Thymus (tissue), 11 donors: Measurements from ENCODE around the gene SRSF6. TPM values are rescaled to one million over a fixed set of nuclear protein-coding genes. Genes with fewer than 3 reads are reported as not detected.
"Not testable (repeated sequence)": the region's sequence is repeated elsewhere in the genome, so short reads cannot be mapped to it uniquely, and the experiment has no call there.

Experiments used
- DNase-seq, 9 donors: peaks; one replicate each; pipeline ENCODE4 v3.0.0-alpha.2; 2013; ENCODE audit warnings: low spot score in 9 of 9, low read depth in 6 of 9, missing footprints in 1 of 9
- H3K27ac ChIP-seq, 2 donors: one replicate each; pipeline ENCODE4 v1.5.1; 2013; ENCODE audit warnings: control low read depth in 1 of 2, low read depth in 1 of 2, low read length in 1 of 2, mild to moderate bottlenecking in 1 of 2, moderate library complexity in 1 of 2
- H3K27me3 ChIP-seq, 2 donors: one replicate each; pipeline ENCODE4 v1.5.1; 2013; ENCODE audit warnings: low read length in 1 of 2; ENCODE audit not compliant: control insufficient read depth in 2 of 2, insufficient read depth in 1 of 2
- H3K36me3 ChIP-seq, 2 donors: one replicate each; pipeline ENCODE4 v1.5.1; 2013; ENCODE audit warnings: low read length in 1 of 2, mild to moderate bottlenecking in 1 of 2, moderate library complexity in 1 of 2; ENCODE audit not compliant: control insufficient read depth in 2 of 2, insufficient read depth in 2 of 2
- H3K4me1 ChIP-seq, 2 donors: one replicate each; pipeline ENCODE4 v1.5.1; 2013; ENCODE audit warnings: low read length in 2 of 2; ENCODE audit not compliant: control insufficient read depth in 2 of 2, insufficient read depth in 2 of 2
- H3K4me3 ChIP-seq, 2 donors: one replicate each; pipeline ENCODE4 v1.5.1; 2013; ENCODE audit warnings: low read length in 2 of 2, control low read depth in 1 of 2, mild to moderate bottlenecking in 1 of 2
- H3K9me3 ChIP-seq, 2 donors: one replicate each; pipeline ENCODE4 v1.5.1; 2013; ENCODE audit warnings: low read length in 1 of 2, mild to moderate bottlenecking in 1 of 2; ENCODE audit not compliant: control insufficient read depth in 2 of 2, insufficient read depth in 1 of 2
- WGBS: extraction: QIAGEN DNeasy Blood & Tissue Kit; methylation state at CpG from one replicate; pipeline ENCODE4 v1.1.7; 2013; 5-methylcytosine and 5-hydroxymethylcytosine counted together
- polyA plus RNA-seq: library from polyadenylated mRNA; stranded (reverse); fragments of 200-250 nt; gene quantifications from one replicate; pipeline ENCODE4 v1.2.3, GENCODE V29; 2013
- total RNA-seq: library from RNA; stranded (reverse); fragments of 120-200 nt; gene quantifications from one replicate; pipeline ENCODE4 v1.2.4, GENCODE V29; 2013
- donor health status: healthy.

The SRSF6 gene
- total and polyA plus RNA-seq, 2 donors = 88.2 to 180 TPM

GRCh38 chr20:43495388-43495787 lies 37.7 kb downstream of the SRSF6 start:
- H3K4me3 ChIP-seq = no peak overlapping the region
- H3K36me3 ChIP-seq = no peaks in the 10 kb centered on the region
- no peaks in the 10 kb centered on the region for H3K9me3 ChIP-seq
- no peak for DNase-seq
- 88% methylated on average over 2 of the region's 2 CpGs for WGBS
- H3K27me3 ChIP-seq = no peaks in the 10 kb centered on the region
- no peak overlapping the region for H3K27ac ChIP-seq
- no peaks in the 10 kb centered on the region for H3K4me1 ChIP-seq

GRCh38 chr20:43502021-43502420 lies 44.3 kb downstream of the SRSF6 start:
- H3K9me3 ChIP-seq, DNase-seq, H3K4me3 ChIP-seq, H3K4me1 ChIP-seq, H3K27ac ChIP-seq, H3K36me3 ChIP-seq: not testable (repeated sequence)
- peaks cover 19 to 38% of the 10 kb centered on the region in 2 donors for H3K27me3 ChIP-seq
- 98% methylated on average over 8 of the region's 8 CpGs for WGBS

GRCh38 chr20:43506238-43506637 lies 48.5 kb downstream of the SRSF6 start:
- H3K4me3 ChIP-seq = no peak overlapping the region
- H3K36me3 ChIP-seq = no peaks in the 10 kb centered on the region
- H3K4me1 ChIP-seq = peaks cover 0 to 4% of the 10 kb centered on the region in 2 donors
- peaks cover 45 to 66% of the 10 kb centered on the region in 2 donors for H3K27me3 ChIP-seq
- H3K27ac ChIP-seq = no peak overlapping the region
- no peak for DNase-seq
- WGBS = 97% methylated on average over 7 of the region's 7 CpGs
- no peaks in the 10 kb centered on the region for H3K9me3 ChIP-seq

- H3K9me3 ChIP-seq = no peaks in the 10 kb centered on the region
- H3K27me3 ChIP-seq = peaks cover 45 to 66% of the 10 kb centered on the region in 2 donors
- peak within 1 kb of the TSS; percentile 10 to 47 for H3K4me3 ChIP-seq
- 8% methylated on average over 95 of the region's 95 CpGs for WGBS
- no peak within 1 kb of the TSS for H3K27ac ChIP-seq
- H3K36me3 ChIP-seq = no peaks in the 10 kb centered on the region
- peaks cover 0 to 4% of the 10 kb centered on the region in 2 donors for H3K4me1 ChIP-seq
- DNase-seq = no peak
Measured at GRCh38 chr20:43507150-43508080, 49.7 kb downstream of the SRSF6 start, which contains the start of gene L3MBTL1. Gene L3MBTL1 (plus strand): TSS chr20:43507697. CDS start chr20:43513504, 5,807 bp downstream.

- no peak for DNase-seq
- H3K27me3 ChIP-seq = peaks cover 45 to 62% of the 10 kb centered on the region in 2 donors
- H3K27ac ChIP-seq = no peak overlapping the region
- 9% methylated on average over 22 of the region's 22 CpGs for WGBS
- no peaks in the 10 kb centered on the region for H3K9me3 ChIP-seq
- peak overlapping the region; percentile 10 to 47 for H3K4me3 ChIP-seq
- peaks cover 0 to 4% of the 10 kb centered on the region in 2 donors for H3K4me1 ChIP-seq
- H3K36me3 ChIP-seq = no peaks in the 10 kb centered on the region
Measured at GRCh38 chr20:43508106-43508505, 50.4 kb downstream of the SRSF6 start.

GRCh38 chr20:43508604-43509040 lies 50.9 kb downstream of the SRSF6 start:
- Histone ChIP-seq H3K27me3 (peaks cover 45 to 59% of the 10 kb centered on the region in 2 donors), H3K4me1 (peaks cover 0 to 4% of the 10 kb centered on the region in 2 donors), H3K27ac (no peak overlapping the region), H3K36me3 (no peaks in the 10 kb centered on the region), H3K4me3 (no peak overlapping the region), H3K9me3 (no peaks in the 10 kb centered on the region)
- 88% methylated on average over 11 of the region's 11 CpGs for WGBS
- DNase-seq = no peak

- H3K27ac ChIP-seq = no peak overlapping the region
- peaks cover 0 to 8% of the 10 kb centered on the region in 2 donors for H3K4me1 ChIP-seq
- no peak overlapping the region for H3K4me3 ChIP-seq
- DNase-seq = no peak
- whole genome bisulfite sequencing = 94% methylated on average over 1 of the region's 1 CpG
- H3K9me3 ChIP-seq = no peaks in the 10 kb centered on the region
- H3K36me3 ChIP-seq = no peaks in the 10 kb centered on the region
- peaks cover 27 to 29% of the 10 kb centered on the region in 2 donors for H3K27me3 ChIP-seq
Measured at GRCh38 chr20:43511879-43512278, 54.2 kb downstream of the SRSF6 start.

GRCh38 chr20:43513372-43513930 lies 55.8 kb downstream of the SRSF6 start:
- peaks cover 0 to 4% of the 10 kb centered on the region in 2 donors for H3K4me1 ChIP-seq

More at GRCh38 chr20:43513372-43513930, 55.8 kb downstream of the SRSF6 start:
- Histone ChIP-seq H3K27ac (peak overlapping the region in 1 of 2 donors; percentile 40), H3K4me3 (peak overlapping the region; percentile 49), H3K27me3 (peaks cover 13 to 14% of the 10 kb centered on the region in 2 donors), H3K9me3 (no peaks in the 10 kb centered on the region), H3K36me3 (no peaks in the 10 kb centered on the region)
- DNase-seq = no peak
- 59% methylated on average over 10 of the region's 10 CpGs for WGBS
